Measurements from ENCODE around the gene ITGB1. TPM values are rescaled to one million over a fixed set of nuclear protein-coding genes. Genes with fewer than 3 reads are reported as not detected.

Gene ITGB1
- total RNA-seq, 2 donors from 2014 or later, result 1,541 to 1,574 TPM

DNA sequence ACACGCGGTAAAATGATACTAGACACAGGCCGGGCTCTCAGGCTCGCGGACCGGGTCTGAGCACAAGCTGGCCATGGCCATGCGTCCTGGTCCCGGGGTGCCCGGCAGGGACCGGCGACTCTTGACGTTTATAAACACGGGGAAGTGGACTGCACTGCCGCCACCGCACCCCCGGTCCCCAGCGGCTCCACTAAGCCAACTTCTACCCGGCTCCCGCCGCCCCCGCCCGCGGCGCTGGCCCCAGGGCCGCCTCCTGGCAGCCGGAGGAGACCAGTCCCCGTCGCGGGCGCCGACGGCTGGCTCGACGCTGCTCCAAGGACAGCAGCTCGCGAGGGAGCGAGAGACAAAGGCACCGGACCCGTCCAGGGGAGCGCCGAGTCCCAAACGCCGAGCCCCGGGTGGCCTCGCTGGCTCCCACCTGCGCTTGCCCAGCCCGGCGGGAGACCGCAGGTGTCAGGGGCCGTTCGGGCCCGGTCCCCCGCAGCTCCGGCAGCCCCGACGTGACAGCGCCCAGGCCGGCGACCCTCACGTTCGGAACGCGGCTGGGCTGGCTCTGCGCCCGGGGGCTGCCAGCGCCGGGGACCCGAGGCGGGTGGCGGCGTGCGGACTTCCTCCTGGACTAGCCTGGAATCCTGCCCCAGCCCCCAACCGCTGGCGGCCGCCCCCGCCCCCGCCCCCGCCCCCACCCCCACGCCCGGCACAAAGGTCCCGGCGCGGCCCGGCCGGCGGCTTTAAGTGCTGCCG lies 517 bp downstream of the ITGB1 start:
- no peaks in the 10 kb centered on the region for H3K9me3 ChIP-seq
- TF ChIP-seq CTCF (IDR thresholded peaks at IDR 0.05), result no peak
- peak overlapping the region; percentile 96 for H3K4me3 ChIP-seq
- H3K27ac ChIP-seq, result peak overlapping the region; percentile 98 to 100
- DNase-seq (ENCODE audit: low spot score), result no peak
- no peaks in the 10 kb centered on the region for H3K36me3 ChIP-seq
- no peak for ATAC-seq (ENCODE audit: insufficient number of reproducible peaks, low FRiP score, low read depth)
- peaks cover 36 to 69% of the 10 kb centered on the region in 2 donors for H3K4me1 ChIP-seq (ENCODE audit: control insufficient read depth in 1 of 2, low read depth in 2 of 2)
- H3K27me3 ChIP-seq (replicated peaks; ENCODE audit: insufficient read depth), result no peaks in the 10 kb centered on the region

DNA sequence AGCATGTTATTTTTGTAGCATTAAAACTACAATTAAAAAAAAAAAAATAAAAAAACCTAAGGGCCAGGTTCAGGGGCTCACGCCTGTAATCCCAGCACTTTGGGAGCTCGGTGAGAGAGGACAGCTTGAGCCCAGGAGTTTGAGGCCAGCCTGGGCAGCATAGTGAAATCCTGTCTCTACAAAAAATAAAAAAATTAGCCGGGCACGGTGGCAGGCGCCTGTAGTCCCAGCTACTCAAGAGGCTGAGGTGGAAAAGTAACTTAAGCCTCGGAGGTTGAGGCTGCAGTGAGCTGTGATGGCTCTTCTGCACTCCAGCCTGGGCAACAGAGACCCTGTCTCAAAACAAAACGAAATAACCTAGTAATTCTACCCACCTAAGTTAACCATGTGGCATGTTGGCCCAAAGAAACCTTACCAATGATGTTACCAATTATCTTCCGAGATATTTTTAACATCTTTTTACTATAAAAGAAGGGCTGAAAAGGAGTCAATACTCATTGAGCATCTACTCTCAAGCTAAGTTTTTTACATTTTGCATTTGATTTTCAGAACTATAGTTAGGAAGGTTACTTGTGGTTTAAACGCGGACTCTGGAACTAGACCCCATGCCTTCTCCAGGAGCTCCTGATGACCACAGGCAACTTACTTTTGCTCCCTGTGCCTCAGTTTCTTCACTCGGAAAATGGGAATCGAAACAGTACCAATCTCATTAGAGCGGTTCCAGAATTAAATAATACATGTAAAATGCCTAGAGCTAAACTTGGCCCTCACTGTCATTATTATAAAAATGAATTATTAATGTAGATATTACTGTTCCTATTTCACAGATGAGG lies 1.4 kb downstream of the ITGB1 start:
- peaks cover 43 to 66% of the 10 kb centered on the region in 2 donors for H3K4me1 ChIP-seq (ENCODE audit: control insufficient read depth in 1 of 2, low read depth in 2 of 2)

DNA sequence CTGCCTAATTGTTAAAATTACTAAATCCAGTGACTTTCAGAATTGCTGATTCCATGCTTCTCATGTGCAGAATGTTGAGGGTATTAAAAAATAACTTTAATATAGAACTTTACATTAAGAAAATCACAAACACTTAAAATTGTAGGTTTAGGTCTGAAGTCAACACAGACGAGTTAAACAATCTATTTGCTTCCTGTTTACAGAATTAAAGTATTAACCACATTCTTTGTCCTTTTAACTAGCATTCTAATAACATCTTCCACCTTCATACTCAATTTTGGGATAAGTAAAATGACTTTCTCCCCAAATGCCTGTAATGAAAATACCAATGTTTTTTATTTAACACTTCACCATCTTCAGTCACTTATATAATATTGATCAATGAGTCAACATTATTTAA lies 2.2 kb downstream of the ITGB1 start:
- H3K9me3 ChIP-seq, result no peaks in the 10 kb centered on the region
- no peaks in the 10 kb centered on the region for H3K36me3 ChIP-seq
- peak overlapping the region; percentile 98 to 100 for H3K27ac ChIP-seq
- no peak for DNase-seq (ENCODE audit: low spot score)
- ATAC-seq (ENCODE audit: insufficient number of reproducible peaks, low FRiP score, low read depth), result no peak
- no peak for TF ChIP-seq CTCF (IDR thresholded peaks at IDR 0.05)
- no peaks in the 10 kb centered on the region for H3K27me3 ChIP-seq (replicated peaks; ENCODE audit: insufficient read depth)
- peak overlapping the region; percentile 96 for H3K4me3 ChIP-seq
- peaks cover 41 to 66% of the 10 kb centered on the region in 2 donors for H3K4me1 ChIP-seq (ENCODE audit: control insufficient read depth in 1 of 2, low read depth in 2 of 2)

More for the DNA sequence above, 1.4 kb downstream of the ITGB1 start:
- Histone ChIP-seq H3K9me3 (no peaks in the 10 kb centered on the region), H3K4me3 (peak overlapping the region; percentile 96), H3K27me3 (replicated peaks; ENCODE audit: insufficient read depth) (no peaks in the 10 kb centered on the region), H3K27ac (peak overlapping the region; percentile 98 to 100), H3K36me3 (no peaks in the 10 kb centered on the region)
- no peak for TF ChIP-seq CTCF (IDR thresholded peaks at IDR 0.05)
- ATAC-seq (ENCODE audit: insufficient number of reproducible peaks, low FRiP score, low read depth) (no peak), DNase-seq (ENCODE audit: low spot score) (no peak)

- no peak for TF ChIP-seq CTCF (IDR thresholded peaks at IDR 0.05)
- DNase-seq (ENCODE audit: low spot score) (no peak), ATAC-seq (ENCODE audit: insufficient number of reproducible peaks, low FRiP score, low read depth) (no peak)
- Histone ChIP-seq H3K4me1 (ENCODE audit: control insufficient read depth in 1 of 2, low read depth in 2 of 2) (peaks cover 43 to 67% of the 10 kb centered on the region in 2 donors), H3K27ac (peak overlapping the region; percentile 98 to 100), H3K4me3 (peak overlapping the region; percentile 96), H3K36me3 (no peaks in the 10 kb centered on the region), H3K27me3 (replicated peaks; ENCODE audit: insufficient read depth) (no peaks in the 10 kb centered on the region), H3K9me3 (no peaks in the 10 kb centered on the region)
Observed at GRCh38 chr10:32955299-32955772, 2.7 kb downstream of the ITGB1 start.
